ENCODE data around the gene GSTA1.
"Not testable (repeated sequence)": the region's sequence is repeated elsewhere in the genome, so short reads cannot be mapped to it uniquely, and the experiment has no call there.

GSTA1 gene

DNA sequence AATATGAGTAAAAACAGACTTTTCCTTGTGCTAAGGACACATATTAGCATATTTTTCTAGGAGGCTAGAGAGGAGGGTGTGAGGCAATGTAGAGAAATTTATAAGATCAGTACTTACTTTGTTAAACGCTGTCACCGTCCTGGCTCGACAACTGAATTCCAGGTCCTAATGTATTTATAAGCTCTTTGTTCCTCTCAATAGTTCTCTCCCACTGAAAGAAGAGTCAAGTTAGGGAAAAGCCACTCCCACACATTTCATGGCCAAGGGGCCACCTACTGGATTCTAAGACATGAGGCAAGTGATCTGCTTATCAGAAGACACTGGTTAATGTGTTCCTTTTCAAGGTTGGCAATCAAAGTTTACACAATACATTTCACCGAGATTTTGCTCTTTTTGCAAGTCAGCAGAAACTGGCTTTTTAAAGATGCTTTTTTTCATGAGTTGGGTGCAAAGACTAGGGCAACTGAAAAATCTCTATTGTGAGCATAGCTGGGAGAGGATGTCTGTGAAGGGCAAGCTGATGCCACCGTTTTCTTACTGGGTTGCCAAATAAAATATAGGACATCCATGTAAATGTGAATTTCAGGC is at the start of gene GSTA1:
Gene GSTA1, minus strand, starts transcription at position 149 of the 588 bp plus-strand sequence. CDS start 4,549 bp downstream, outside the sequence.
- H3K4me3 ChIP-seq (ENCODE audit: low read length): not testable (repeated sequence)

- TF ChIP-seq ZNF274 (IDR thresholded peaks at IDR 0.05; ENCODE audit: low read depth, low read length): no peak
Measured at GRCh38 chr6:52849137-52849536, 45.5 kb upstream of the GSTA1 start.

DNA sequence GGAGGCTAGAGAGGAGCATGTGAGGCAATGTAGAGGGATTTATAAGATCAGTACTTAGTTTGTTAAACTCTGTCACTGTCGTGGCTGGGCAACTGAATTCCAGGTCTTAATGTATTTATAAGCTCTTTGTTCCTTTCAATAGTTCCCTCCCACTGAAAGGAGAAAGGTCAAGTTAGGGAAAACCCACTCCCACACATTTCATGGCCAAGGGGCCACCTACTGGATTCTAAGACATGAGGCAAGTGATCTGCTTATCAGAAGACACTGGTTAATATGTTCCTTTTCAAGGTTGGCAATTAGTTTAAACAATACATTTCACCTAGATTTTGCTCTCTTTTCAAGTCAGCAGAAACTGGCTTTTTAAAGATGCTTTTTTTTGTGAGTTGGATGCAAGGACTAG is 42.4 kb upstream of the GSTA1 start:
- no peak overlapping the region for H3K4me3 ChIP-seq (ENCODE audit: low read length)
- no peak for TF ChIP-seq ZNF274 (IDR thresholded peaks at IDR 0.05; ENCODE audit: low read depth, low read length)

More at GRCh38 chr6:52849137-52849536, 45.5 kb upstream of the GSTA1 start:
- no peak overlapping the region for H3K4me3 ChIP-seq (ENCODE audit: low read length)

GRCh38 chr6:52843605-52844004 is 40.0 kb upstream of the GSTA1 start:
- H3K4me3 ChIP-seq (ENCODE audit: low read length): no peak overlapping the region
- no peak for TF ChIP-seq ZNF274 (IDR thresholded peaks at IDR 0.05; ENCODE audit: low read depth, low read length)

- TF ChIP-seq ZNF274 (IDR thresholded peaks at IDR 0.05; ENCODE audit: low read depth, low read length): no peak
- H3K4me3 ChIP-seq (ENCODE audit: low read length): no peak within 1 kb of the TSS
Measured at GRCh38 chr6:52840763-52841585, 37.4 kb upstream of the GSTA1 start, which contains the start of gene GSTA5. TSS of gene GSTA5 (minus strand) at chr6:52840813.

DNA sequence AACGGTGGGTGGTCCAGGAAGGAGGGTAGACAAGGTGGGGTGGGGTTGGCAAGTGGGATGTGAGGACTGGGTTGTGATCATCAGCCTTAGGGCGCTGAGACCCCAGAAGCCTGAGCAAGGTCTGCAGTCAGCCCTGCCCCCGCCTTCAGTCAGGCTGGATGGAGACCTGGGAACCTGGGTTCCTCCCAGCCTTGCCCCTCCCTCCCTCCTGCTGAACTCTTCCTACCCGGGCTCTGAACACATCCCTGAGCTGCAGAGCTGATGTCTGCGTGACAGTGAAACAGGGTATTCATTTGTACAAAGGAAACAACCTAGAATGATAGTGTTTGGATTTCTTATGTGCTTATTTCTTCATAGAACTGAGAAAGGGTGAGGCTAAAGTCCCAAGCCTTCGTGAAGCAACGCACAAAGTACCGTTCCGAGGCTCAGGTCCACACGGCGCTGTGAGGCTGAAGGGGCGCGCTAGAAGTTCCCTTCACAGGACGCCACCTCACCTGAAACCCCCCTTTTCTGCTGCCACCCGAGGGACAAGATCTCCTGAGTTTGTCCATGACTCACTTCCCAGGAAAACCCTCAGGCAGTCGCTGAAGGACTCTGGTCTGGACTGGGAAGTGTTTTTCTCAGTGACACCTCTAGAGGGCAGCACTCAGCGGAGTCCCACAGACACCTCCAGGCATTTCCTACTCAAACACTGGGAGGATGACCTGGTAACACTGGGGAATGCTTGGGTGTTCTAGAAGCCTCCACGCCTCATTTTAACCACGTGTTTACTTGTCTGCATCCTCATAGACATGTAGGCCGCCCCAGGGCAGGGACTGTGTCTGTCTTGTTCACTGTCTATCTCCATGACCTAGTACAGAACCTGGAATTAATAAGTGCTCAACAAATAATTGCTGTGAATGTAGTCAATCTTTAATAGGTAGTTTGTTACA is 35.8 kb upstream of the GSTA1 start:
- H3K4me3 ChIP-seq (ENCODE audit: low read length): no peak overlapping the region
- no peak for TF ChIP-seq ZNF274 (IDR thresholded peaks at IDR 0.05; ENCODE audit: low read depth, low read length)

DNA sequence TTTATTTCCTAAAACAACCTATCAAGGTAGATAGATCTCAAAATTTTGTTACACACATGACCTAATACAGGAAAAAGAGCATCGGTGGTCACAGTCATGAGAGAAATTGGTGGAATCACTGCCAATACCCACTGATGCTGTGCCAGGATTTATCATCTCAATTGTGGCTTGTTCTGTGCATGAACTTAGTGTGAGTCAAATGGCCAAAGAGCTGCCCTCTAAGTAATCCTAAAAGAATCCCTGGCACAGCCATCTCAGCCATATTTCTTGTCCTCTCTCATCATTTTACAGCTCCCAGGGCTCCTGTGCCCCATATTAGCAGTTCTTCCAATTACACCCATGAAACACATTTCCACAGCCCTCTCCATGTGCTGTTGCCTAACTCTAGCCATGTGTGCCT is 30.9 kb upstream of the GSTA1 start:
- H3K4me3 ChIP-seq (ENCODE audit: low read length): no peak overlapping the region
- no peak for TF ChIP-seq ZNF274 (IDR thresholded peaks at IDR 0.05; ENCODE audit: low read depth, low read length)

GRCh38 chr6:52830869-52831268 is 27.3 kb upstream of the GSTA1 start:
- H3K4me3 ChIP-seq (ENCODE audit: low read length): not testable (repeated sequence)

DNA sequence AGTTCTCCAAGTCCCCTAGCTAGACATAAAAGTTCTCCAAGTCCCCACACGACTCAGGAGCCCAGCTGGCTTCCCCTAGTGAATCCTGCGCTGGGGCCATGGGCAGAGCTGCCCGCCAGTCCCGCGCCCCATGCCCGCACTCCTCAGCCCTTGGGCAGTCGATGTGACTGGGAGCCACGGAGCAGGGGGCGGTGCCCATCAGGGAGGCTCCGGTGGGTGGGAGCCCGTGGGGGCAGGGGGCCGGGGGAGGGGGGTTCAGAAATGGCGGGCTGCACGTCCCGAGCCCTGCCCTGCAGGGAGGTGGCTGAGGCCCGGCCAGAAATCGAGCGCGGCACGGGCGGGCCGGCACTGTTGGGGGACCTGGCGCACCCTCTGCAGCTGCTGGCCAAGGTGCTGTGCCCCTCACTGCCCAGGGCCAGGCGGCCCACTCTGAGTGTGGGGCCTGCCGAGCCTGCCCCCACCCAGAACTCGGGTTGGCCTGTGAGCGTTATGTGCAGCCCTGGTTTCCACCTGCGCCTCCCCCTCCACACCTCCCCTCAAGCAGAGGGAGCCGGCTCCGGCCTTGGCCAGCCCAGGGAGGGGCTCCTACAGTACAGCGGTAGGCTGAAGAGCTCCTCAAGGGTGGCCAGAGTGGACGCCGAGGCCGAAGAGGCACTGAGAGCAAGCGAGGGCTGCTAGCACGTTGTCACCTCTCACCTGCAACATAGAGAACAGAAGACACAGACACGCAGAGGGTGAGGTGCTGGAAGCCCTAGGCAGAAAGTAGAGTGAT is 25.6 kb upstream of the GSTA1 start:
- no peak for TF ChIP-seq ZNF274 (IDR thresholded peaks at IDR 0.05; ENCODE audit: low read depth, low read length)
- H3K4me3 ChIP-seq (ENCODE audit: low read length): no peak overlapping the region

DNA sequence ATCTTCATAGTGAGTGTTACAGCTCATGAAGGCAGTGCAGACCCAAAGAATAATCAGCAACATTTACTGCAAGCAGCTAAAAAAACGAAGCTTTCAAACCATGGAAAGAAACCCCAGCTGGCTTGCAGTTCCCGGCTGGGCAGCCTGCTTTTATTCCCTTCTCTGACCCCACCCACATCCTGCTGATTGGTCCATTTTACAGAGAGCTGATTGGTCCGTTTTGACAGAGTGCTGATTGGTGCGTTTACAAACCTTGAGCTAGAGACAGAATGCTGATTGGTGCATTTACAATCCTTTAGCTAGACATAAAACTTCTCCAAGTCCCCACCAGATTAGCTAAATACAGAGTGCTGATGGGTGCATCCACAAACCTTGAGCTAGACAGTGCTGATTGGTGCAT is 25.0 kb upstream of the GSTA1 start:
- not testable (repeated sequence) for H3K4me3 ChIP-seq (ENCODE audit: low read length)

- H3K4me3 ChIP-seq (ENCODE audit: low read length): not testable (repeated sequence)
Measured at GRCh38 chr6:52827073-52827783, 23.6 kb upstream of the GSTA1 start.

DNA sequence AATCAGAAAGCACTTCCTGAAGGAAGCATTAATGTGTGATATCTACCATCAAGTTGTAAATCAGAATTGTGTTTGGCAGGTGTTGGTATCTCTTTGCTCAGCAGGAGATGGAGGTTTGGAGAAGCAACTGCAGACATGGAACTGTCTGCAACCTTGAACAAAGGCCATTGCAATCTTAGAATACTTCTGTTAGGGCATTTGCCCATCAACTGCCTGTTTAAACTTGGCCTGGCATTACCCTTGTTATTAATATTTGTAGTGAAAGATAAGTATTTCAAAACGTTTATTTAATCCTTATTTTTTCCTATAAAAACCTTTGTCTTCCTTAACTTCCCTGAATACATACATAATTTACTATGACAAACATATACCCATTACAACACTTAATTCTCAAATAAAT is 22.9 kb upstream of the GSTA1 start:
- TF ChIP-seq ZNF274 (IDR thresholded peaks at IDR 0.05; ENCODE audit: low read depth, low read length): no peak
- H3K4me3 ChIP-seq (ENCODE audit: low read length): no peak overlapping the region

- not testable (repeated sequence) for H3K4me3 ChIP-seq (ENCODE audit: low read length)
Measured at GRCh38 chr6:52825900-52826459, 22.4 kb upstream of the GSTA1 start.

DNA sequence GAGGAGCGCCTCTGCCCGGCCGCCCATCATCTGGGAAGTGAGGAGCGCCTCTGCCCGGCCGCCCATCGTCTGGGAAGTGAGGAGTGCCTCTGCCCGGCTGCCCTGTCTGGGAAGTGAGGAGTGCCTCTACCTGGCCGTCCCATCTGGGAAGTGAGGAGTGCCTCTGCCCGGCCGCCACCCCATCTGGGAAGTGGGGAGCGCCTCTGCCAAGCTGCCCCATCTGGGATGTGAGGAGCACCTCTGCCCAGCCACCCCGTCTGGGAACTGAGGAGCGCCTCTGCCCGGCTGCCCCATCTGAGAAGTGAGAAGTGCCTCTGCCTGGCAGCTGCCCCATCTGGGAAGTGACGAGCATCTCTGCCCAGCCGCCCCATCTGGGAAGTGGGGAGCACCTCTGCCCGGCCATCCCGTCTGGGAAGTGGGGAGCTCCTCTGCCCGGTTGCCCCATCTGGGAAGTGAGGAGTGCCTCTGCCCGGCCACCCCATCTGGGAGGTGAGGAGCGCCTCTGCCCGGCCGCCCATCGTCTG is 21.7 kb upstream of the GSTA1 start:
- not testable (repeated sequence) for H3K4me3 ChIP-seq (ENCODE audit: low read length)

Measured in GM08714 (cell line).